ENCODE measurements around the gene ABCD1.

Gene ABCD1

DNA sequence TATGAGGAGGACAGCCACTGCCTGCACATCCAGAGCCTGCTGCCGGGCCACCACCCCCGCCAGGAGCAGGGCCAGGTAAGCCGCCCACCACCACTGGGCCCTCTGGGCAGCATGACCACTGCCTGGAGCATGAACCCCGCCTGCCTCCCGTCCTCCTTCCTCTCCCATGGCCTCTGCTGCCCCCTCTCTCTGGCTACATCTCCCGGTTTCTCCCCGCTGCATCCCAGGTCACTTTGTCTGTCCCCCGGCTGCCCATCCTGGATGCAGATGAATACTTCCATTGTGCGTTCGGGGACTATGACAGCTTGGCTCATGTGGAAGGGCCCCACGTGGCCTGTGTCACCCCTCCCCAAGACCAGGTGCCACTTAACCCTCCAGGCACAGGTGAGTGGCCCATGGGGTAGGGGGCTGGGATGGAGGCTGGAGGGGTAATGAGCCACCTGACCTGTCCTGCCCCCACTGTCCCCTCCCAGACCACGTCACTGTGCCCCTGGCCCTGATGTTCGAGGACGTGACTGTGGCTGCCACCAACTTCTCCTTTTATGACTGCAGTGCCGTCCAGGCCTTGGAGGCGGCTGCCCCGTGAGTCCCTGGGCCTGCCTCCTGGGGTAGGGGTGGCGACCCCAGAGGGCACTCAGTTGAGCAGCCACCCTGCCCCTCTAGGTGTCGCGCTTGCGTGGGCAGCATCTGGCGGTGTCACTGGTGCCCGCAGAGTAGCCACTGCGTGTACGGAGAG is 45.4 kb downstream of the ABCD1 start:
- H3K27ac ChIP-seq, result no peak overlapping the region
- TF ChIP-seq, protein P1, sequence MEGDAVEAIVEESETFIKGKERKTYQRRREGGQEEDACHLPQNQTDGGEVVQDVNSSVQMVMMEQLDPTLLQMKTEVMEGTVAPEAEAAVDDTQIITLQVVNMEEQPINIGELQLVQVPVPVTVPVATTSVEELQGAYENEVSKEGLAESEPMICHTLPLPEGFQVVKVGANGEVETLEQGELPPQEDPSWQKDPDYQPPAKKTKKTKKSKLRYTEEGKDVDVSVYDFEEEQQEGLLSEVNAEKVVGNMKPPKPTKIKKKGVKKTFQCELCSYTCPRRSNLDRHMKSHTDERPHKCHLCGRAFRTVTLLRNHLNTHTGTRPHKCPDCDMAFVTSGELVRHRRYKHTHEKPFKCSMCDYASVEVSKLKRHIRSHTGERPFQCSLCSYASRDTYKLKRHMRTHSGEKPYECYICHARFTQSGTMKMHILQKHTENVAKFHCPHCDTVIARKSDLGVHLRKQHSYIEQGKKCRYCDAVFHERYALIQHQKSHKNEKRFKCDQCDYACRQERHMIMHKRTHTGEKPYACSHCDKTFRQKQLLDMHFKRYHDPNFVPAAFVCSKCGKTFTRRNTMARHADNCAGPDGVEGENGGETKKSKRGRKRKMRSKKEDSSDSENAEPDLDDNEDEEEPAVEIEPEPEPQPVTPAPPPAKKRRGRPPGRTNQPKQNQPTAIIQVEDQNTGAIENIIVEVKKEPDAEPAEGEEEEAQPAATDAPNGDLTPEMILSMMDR (conservative IDR thresholded peaks at IDR 0.05), result no peak

DNA sequence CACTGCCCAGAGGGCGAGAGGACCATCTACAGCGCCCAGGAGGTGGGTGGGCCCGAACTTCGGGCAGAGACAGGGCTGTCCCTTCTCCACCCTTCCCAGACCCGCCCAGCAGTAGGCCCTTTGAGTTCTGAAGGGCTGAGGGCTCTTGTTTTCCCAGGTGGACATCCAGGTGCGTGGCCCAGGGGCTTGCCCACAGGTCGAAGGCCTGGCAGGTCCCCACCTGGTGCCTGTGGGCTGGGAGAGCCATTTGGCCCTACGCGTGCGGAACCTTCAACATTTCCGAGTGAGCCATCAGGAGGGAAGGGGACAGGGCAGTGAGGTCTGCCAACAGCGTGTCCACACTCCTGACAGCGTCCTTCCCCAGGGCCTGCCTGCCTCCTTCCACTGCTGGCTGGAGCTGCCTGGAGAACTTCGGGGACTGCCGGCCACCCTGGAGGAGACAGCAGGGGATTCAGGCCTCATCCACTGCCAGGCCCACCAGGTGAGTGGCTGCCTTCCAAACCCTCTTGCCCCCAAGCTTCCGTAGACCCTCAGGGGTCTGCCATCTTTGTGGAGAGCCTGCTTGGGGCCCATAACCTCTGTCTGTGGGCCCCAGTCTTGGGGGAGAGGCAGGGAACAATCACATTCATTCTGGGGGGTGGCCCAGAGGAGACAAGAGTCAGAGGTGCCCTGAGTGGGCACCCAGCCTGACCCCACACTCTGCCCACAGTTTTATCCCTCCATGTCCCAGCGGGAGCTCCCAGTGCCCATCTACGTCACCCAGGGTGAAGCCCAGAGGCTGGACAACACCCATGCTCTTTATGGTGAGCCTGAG is 46.2 kb downstream of the ABCD1 start:
- TF ChIP-seq, protein P1 (conservative IDR thresholded peaks at IDR 0.05), result no peak
- no peak overlapping the region for H3K27ac ChIP-seq

DNA sequence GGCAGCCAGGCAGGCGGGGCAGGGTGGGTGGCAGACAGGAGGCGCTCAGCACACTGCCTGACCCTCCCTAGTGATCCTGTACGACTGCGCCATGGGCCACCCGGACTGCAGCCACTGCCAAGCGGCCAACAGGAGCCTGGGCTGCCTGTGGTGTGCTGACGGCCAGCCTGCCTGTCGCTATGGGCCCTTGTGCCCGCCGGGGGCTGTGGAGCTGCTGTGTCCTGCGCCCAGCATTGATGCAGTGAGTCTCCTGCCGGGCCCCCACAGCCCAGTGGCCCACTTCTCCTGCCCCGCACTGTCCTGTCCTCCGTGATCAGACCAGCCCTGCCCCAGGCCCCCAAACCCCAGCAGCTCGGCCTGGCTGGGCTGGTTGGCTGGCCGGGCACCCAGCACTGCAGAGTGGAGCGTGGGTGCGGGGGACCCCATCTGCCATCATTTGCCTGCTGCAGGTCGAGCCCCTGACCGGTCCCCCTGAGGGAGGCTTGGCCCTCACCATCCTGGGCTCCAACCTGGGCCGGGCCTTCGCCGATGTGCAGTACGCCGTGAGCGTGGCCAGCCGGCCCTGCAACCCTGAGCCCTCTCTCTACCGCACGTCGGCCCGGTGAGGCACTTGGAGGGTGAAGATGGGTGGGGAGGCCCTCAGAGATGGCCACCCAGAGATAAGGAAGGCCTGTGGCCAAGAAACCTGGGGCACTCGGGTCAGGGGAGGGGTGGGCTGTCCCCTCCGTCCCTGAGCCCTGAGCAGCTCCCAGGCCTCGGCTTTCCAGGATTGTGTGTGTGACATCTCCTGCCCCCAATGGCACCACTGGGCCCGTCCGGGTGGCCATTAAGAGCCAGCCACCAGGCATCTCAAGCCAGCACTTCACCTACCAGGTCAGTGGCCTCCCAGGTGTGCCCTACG is 47.0 kb downstream of the ABCD1 start:
- no peak overlapping the region for H3K27ac ChIP-seq
- TF ChIP-seq, protein P1 (conservative IDR thresholded peaks at IDR 0.05), result no peak

DNA sequence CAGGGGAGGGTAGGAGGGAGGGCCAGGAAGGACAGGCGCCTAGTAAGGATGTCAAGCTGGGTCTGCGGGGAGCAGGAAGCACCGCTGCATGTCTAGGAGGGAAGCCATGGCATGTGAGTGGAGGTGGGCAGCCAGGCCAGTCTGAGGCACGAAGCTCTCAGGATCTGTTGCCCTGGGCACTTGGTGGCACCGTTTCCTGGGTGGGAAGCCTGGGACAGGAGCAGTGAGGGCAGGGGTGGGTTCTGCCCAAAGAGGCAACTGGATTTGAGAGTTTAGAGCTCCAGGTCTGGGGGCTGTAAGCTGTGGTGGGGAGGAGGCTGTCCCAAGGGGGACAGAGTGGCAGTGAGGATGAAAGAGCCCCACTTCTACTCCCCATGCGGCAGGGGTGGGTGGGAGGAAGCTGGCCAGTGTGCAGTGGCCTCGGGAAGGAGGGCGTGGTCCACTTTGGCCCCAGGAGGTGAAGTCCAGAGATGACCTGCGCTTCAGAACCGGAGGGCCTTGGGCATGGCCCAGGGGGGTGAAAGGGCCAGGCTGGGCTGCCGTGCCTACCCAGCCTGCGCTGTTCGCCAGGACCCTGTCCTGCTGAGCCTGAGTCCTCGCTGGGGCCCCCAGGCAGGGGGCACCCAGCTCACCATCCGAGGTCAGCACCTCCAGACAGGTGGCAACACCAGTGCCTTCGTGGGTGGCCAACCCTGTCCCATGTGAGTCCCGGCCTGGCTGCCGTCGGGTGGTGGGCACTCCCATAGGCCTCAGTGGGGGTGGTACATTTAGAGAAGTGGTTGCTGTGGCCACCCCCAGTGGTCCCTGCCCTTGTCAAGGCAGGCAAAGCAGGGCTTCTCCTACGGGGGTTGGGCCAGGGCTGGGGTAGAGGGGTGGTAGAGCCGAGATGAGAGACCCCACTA is 47.9 kb downstream of the ABCD1 start:
- H3K27ac ChIP-seq, result no peak overlapping the region
- TF ChIP-seq, protein P1 (conservative IDR thresholded peaks at IDR 0.05), result no peak

DNA sequence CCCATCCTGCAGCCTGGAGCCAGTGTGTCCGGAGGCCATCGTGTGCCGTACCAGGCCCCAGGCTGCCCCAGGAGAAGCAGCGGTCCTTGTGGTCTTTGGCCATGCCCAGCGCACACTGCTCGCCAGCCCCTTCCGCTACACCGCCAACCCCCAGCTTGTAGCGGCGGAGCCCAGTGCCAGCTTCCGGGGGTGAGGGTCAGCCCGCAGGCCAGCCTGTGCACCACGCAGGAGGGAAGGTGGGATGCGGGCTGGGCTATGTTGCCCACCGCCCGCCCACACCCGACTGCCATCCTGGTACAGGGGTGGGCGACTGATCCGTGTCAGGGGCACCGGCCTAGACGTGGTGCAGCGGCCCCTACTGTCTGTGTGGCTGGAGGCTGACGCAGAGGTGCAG is 48.6 kb downstream of the ABCD1 start:
- H3K27ac ChIP-seq, result no peak overlapping the region
- TF ChIP-seq, protein P1 (conservative IDR thresholded peaks at IDR 0.05), result no peak

DNA sequence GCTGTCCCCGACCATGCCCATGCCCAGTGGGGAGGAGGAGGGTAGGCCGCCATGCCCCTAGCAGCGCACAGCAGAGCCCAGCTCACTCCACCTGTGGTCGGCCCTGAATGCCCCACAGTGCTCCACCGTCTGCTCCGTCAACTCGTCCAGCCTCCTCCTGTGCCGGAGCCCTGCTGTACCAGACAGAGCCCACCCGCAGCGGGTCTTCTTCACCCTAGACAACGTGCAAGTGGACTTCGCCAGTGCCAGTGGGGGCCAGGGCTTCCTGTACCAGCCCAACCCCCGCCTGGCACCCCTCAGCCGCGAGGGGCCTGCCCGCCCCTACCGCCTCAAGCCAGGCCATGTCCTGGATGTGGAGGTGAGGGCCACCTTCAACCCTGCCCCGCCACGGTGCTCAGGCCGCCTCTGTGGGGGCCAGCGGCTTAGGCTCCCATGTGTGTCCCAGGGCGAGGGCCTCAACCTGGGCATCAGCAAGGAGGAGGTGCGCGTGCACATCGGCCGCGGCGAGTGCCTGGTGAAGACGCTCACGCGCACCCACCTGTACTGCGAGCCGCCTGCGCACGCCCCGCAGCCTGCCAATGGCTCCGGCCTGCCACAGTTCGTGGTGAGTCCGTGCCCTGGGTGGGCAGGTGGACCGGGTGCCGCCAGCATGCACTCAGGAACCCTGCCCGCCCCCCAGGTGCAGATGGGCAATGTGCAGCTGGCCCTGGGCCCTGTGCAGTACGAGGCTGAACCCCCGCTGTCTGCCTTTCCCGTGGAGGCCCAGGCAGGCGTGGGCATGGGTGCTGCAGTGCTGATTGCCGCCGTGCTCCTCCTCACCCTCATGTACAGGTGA is 49.3 kb downstream of the ABCD1 start:
- TF ChIP-seq, protein P1 (conservative IDR thresholded peaks at IDR 0.05), result no peak
- no peak overlapping the region for H3K27ac ChIP-seq

Data from VCaP (cell line).